Measurements from ENCODE around the gene UBE2V1. TPM values are rescaled to one million over a fixed set of nuclear protein-coding genes. Genes with fewer than 3 reads are reported as not detected.
A peak's percentile ranks its signal among the peaks of the same experiment; 100 is the strongest.

The UBE2V1 gene
- polyA plus RNA-seq, 1 of the 3 experiments (the other 2 are of a cell fraction) = 99.7 TPM

DNA sequence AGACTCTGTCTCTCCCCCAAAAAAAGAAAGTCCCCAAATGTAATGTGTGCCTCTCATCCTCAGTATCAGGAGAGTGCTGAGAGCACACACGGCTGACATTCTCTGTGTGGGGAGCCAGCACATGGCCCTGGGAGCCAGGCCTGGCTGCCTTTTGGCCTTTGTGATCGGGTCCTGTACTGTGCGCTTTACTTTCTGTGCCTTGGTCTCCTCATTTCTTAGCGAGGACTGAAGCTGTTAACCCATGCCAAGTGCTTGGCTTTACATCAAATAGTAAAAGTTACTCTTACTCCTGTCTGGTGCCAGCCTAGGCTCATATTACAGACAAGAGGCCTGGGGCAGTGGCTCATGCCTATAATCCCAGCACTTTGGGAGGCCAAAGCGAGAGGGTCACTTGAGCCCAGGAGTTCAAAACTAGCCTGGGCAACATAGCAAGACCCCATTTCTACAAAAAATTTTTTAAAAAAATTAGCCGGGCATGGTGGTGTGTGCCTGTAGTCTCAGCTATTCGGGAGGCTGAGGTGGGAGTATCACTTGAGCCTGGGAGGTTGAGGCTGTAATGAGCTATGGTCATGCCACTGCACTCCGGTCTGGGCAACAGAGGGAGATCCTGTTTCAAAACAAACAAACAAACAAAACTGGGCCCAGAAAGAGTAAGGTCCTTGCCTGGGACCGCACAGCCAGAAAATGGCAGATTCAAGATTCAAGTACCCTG lies 79.8 kb downstream of the UBE2V1 start:
- ChIA-PET CTCF (no interaction called here), POLR2A (no interaction called here)
- peak overlapping the region; percentile 61; the same call in 1 of the 2 replicates for H3K9ac ChIP-seq
- H3F3A ChIP-seq (replicated peaks; ENCODE audit: insufficient read depth) = peaks cover 28% of the 10 kb centered on the region
- no peak overlapping the region for H2AFZ ChIP-seq (ENCODE audit: low read depth)
- H4K20me1 ChIP-seq (ENCODE audit: insufficient read depth) = no peaks in the 10 kb centered on the region
- 84% methylated on average over 7 of the region's 9 CpGs for WGBS (ENCODE audit: low lambda C conversion rate)
- no peak for DNase-seq
- H3K9me2 ChIP-seq = no peaks in the 10 kb centered on the region
- TF ChIP-seq ZBTB33 (IDR thresholded peaks at IDR 0.05; ENCODE audit: borderline replicate concordance, low read depth) = no peak
- no peak for TF ChIP-seq IRF3 (IDR thresholded peaks at IDR 0.05; ENCODE audit: low read depth, low read length)
- TF ChIP-seq FOXM1 (IDR thresholded peaks at IDR 0.05; ENCODE audit: low read depth) = no peak
- TF ChIP-seq GABPA (IDR thresholded peaks at IDR 0.05; ENCODE audit: low read depth) = no peak
- no peak for TF ChIP-seq FOXJ3 (CRISPR knock-in tag; IDR thresholded peaks at IDR 0.05)
- no peak for TF ChIP-seq RAD21 (IDR thresholded peaks at IDR 0.05; ENCODE audit: low read length)
- no peak for TF ChIP-seq NRF1 (IDR thresholded peaks at IDR 0.05; ENCODE audit: low read depth, low read length)
- TF ChIP-seq RCOR1 (IDR thresholded peaks at IDR 0.05; ENCODE audit: low read length) = no peak
- 0 out of 2 replicates have a peak overlapping the region, but pooled peaks have one; percentile 20 for H3K4me2 ChIP-seq
- no peaks in the 10 kb centered on the region for H3K36me3 ChIP-seq (replicated peaks in 1 of 2; ENCODE audit: control insufficient read depth in 1 of 2, insufficient read depth in 2 of 2, low read length in 1 of 2)
- H3K4me3 ChIP-seq (ENCODE audit: low read depth in 2 of 2, low read length in 1 of 2) = no peak overlapping the region
- no peaks in the 10 kb centered on the region for H3K79me2 ChIP-seq (ENCODE audit: insufficient read depth)
- H3K27ac ChIP-seq (ENCODE audit: low read depth in 2 of 2, low read length in 1 of 2) = peak overlapping the region in 1 of 2 experiments; percentile 97; a peak in 2 of 4 replicates
- H3K4me1 ChIP-seq (ENCODE audit: control insufficient read depth in 1 of 2, insufficient read depth in 2 of 2, low read depth in 1 of 2, low read length in 1 of 2) = peaks cover 30 to 31% of the 10 kb centered on the region in 2 experiments; a peak in 3 of 4 replicates
- no peaks in the 10 kb centered on the region for H3K27me3 ChIP-seq (ENCODE audit: insufficient read depth)
- H3K9me3 ChIP-seq = no peaks in the 10 kb centered on the region

Other genes starting within 250 kb of the UBE2V1 start
- gene SPATA2, start 197.6 kb downstream of the UBE2V1 start, polyA plus RNA-seq (2012; rRNA removed) = 5.8 and 7.2 TPM in 2 replicates
- 30.2 and 55.0 TPM in 2 replicates for gene RNF114, start 176.8 kb downstream of the UBE2V1 start, polyA plus RNA-seq (2012; rRNA removed)
- gene SNAI1, start 130.2 kb downstream of the UBE2V1 start, polyA plus RNA-seq (2012; rRNA removed) = 3.7 and 6.2 TPM in 2 replicates
- 18.3 and 18.4 TPM in 2 replicates for gene PEDS1, start 40.6 kb upstream of the UBE2V1 start, polyA plus RNA-seq (2012; rRNA removed)
- gene CEBPB, start 77.7 kb upstream of the UBE2V1 start, polyA plus RNA-seq (2012; rRNA removed) = 13.2 and 14.7 TPM in 2 replicates

Measured in SK-N-SH (cell line).